Neural progenitor cell (in vitro differentiated cells): ENCODE measurements around the gene EHBP1. TPM values are rescaled to one million over a fixed set of nuclear protein-coding genes. Genes with fewer than 3 reads are reported as not detected.
A peak's percentile ranks its signal among the peaks of the same experiment; 100 is the strongest.

Experiments used
- DNase-seq: peaks from one replicate; pipeline ENCODE4 v3.0.0-alpha.2; 2016; ENCODE audit warnings: low spot score
- H2AFZ ChIP-seq: fragments of 200-600 bp; sonication (generic); replicated peaks from 2 replicates; pipeline ENCODE4 v1.6.1; 2016; ENCODE audit warnings: antibody characterized with exemption
- H3F3A ChIP-seq: fragments of 200-600 bp; sonication (generic); 2 replicates; pipeline ENCODE4 v1.6.1; 2016; ENCODE audit warnings: antibody characterized with exemption, low read depth
- H3K27ac ChIP-seq: fragments of 200-600 bp; sonication (generic); 2 replicates; pipeline ENCODE4 v1.5.1; 2016; ENCODE audit warnings: mild to moderate bottlenecking
- H3K27me3 ChIP-seq: fragments of 200-600 bp; sonication (generic); 2 replicates; pipeline ENCODE4 v1.6.1; 2016; ENCODE audit warnings: mild to moderate bottlenecking, moderate library complexity
- H3K36me3 ChIP-seq: fragments of 200-600 bp; sonication (generic); 2 replicates; pipeline ENCODE4 v1.5.1; 2016
- H3K4me1 ChIP-seq: fragments of 200-600 bp; sonication (generic); 2 replicates; pipeline ENCODE4 v1.6.1; 2016; ENCODE audit warnings: mixed run types
- H3K4me2 ChIP-seq: fragments of 200-600 bp; sonication (generic); 2 replicates; pipeline ENCODE4 v1.6.1; 2016
- H3K4me3 ChIP-seq: fragments of 200-600 bp; sonication (generic); 2 replicates; pipeline ENCODE4 v1.5.1; 2016
- H3K79me2 ChIP-seq: fragments of 200-600 bp; sonication (generic); 2 replicates; pipeline ENCODE4 v1.6.1; 2016; ENCODE audit warnings: low read depth
- H3K9ac ChIP-seq: fragments of 200-600 bp; sonication (generic); 2 replicates; pipeline ENCODE4 v1.6.1; 2016
- H3K9me3 ChIP-seq: fragments of 200-600 bp; sonication (generic); 2 replicates; pipeline ENCODE4 v1.5.1; 2016; ENCODE audit warnings: low read depth
- H4K20me1 ChIP-seq: fragments of 200-600 bp; sonication (generic); 2 replicates; pipeline ENCODE4 v1.6.1; 2016; ENCODE audit warnings: low read depth
- H3K27ac Mint-ChIP-seq: 3 replicates; pipeline ENCODE4 v1.8.0; 2021; ENCODE audit warnings: mixed read lengths
- H3K27me3 Mint-ChIP-seq: 2 replicates; pipeline ENCODE4 v1.8.0; 2022; ENCODE audit warnings: low read depth, mild to moderate bottlenecking, inconsistent platforms, moderate library complexity, mixed read lengths; ENCODE audit not compliant: insufficient read depth
- H3K36me3 Mint-ChIP-seq: 3 replicates; pipeline ENCODE4 v1.8.0; 2021; ENCODE audit warnings: mixed read lengths
- H3K4me1 Mint-ChIP-seq: 3 replicates; pipeline ENCODE4 v1.8.0; 2021; ENCODE audit warnings: mixed read lengths
- H3K4me3 Mint-ChIP-seq: 3 replicates; pipeline ENCODE4 v1.8.0; 2021; ENCODE audit warnings: mild to moderate bottlenecking, moderate library complexity, mixed read lengths
- H3K9me3 Mint-ChIP-seq: 3 replicates; pipeline ENCODE4 v1.8.0; 2020; ENCODE audit warnings: mixed read lengths
- CTCF ChIP-seq: fragments of 200-600 bp; sonication (generic); IDR thresholded peaks from 2 replicates; pipeline ENCODE4 v1.5.1; 2017; ENCODE audit warnings: antibody characterized with exemption, mild to moderate bottlenecking
- EZH2 ChIP-seq: fragments of 200-600 bp; sonication (generic); IDR thresholded peaks from 2 replicates; pipeline ENCODE4 v1.6.1; 2017; ENCODE audit warnings: antibody characterized with exemption, mild to moderate bottlenecking, moderate library complexity
- EZH2phosphoT487 ChIP-seq: fragments of 200-600 bp; sonication (generic); IDR thresholded peaks from 2 replicates; pipeline ENCODE4 v1.6.1; 2017; ENCODE audit warnings: antibody characterized with exemption
- total RNA-seq: library from RNA; depleted of rRNA; stranded (reverse); fragments of >200 nt; gene quantifications from 2 replicates; pipeline ENCODE4 v1.2.3, GENCODE V29; 2015; ENCODE audit warnings: low replicate concordance

EHBP1 gene
- total RNA-seq, 1 donor from 2014 or later = 65.8 TPM

GRCh38 chr2:62704654-62705006, 883 bp upstream of the EHBP1 start:
- H3K4me2 ChIP-seq = peak overlapping the region; percentile 82
- peaks cover 14% of the 10 kb centered on the region for H3K36me3 ChIP-seq
- Mint-ChIP-seq H3K27ac (peak overlapping the region; percentile 91), H3K4me3 (peak overlapping the region; percentile 93), H3K27me3 (no peaks in the 10 kb centered on the region), H3K4me1 (peaks cover 32% of the 10 kb centered on the region), H3K9me3 (peaks cover 9% of the 10 kb centered on the region), H3K36me3 (peaks cover 11% of the 10 kb centered on the region)
- H2AFZ ChIP-seq = peak overlapping the region; percentile 65
- peak overlapping the region; percentile 23 for H3K27ac ChIP-seq
- H3K4me3 ChIP-seq = peak overlapping the region; percentile 58
- H4K20me1 ChIP-seq = no peaks in the 10 kb centered on the region
- H3K9ac ChIP-seq = peak overlapping the region; percentile 33
- no peaks in the 10 kb centered on the region for H3K27me3 ChIP-seq
- peaks cover 36% of the 10 kb centered on the region for H3K79me2 ChIP-seq
- no peak for TF ChIP-seq EZH2phosphoT487
- TF ChIP-seq CTCF = no peak
- TF ChIP-seq EZH2 = no peak
- H3F3A ChIP-seq = peaks cover 5% of the 10 kb centered on the region
- DNase-seq = no peak
- H3K4me1 ChIP-seq = peaks cover 28% of the 10 kb centered on the region
- no peaks in the 10 kb centered on the region for H3K9me3 ChIP-seq

GRCh38 chr2:62705859-62706720, 577 bp downstream of the EHBP1 start:
- Histone ChIP-seq H3K27ac (peak overlapping the region; percentile 43), H3K9ac (peak overlapping the region; percentile 16), H3K79me2 (peaks cover 50% of the 10 kb centered on the region), H3F3A (peaks cover 5% of the 10 kb centered on the region), H3K9me3 (no peaks in the 10 kb centered on the region), H3K36me3 (peaks cover 24% of the 10 kb centered on the region), H3K4me1 (peaks cover 28% of the 10 kb centered on the region), H2AFZ (peak overlapping the region; percentile 49), H3K4me3 (peak overlapping the region; percentile 58), H3K4me2 (peak overlapping the region; percentile 84), H3K27me3 (no peaks in the 10 kb centered on the region), H4K20me1 (no peaks in the 10 kb centered on the region)
- H3K36me3 Mint-ChIP-seq = peaks cover 15% of the 10 kb centered on the region
- peak overlapping the region; percentile 93 for H3K4me3 Mint-ChIP-seq
- DNase-seq = peak; percentile 44
- peaks cover 9% of the 10 kb centered on the region for H3K9me3 Mint-ChIP-seq
- no peak for TF ChIP-seq EZH2phosphoT487
- no peak for TF ChIP-seq EZH2
- peak; percentile 47 for TF ChIP-seq CTCF
- peak overlapping the region; percentile 29 for H3K27ac Mint-ChIP-seq
- peaks cover 32% of the 10 kb centered on the region for H3K4me1 Mint-ChIP-seq
- no peaks in the 10 kb centered on the region for H3K27me3 Mint-ChIP-seq

GRCh38 chr2:62706721-62707521, 1.4 kb downstream of the EHBP1 start:
- TF ChIP-seq EZH2phosphoT487 (no peak), EZH2 (no peak), CTCF (no peak)
- peaks cover 5% of the 10 kb centered on the region for H3F3A ChIP-seq
- no peaks in the 10 kb centered on the region for H4K20me1 ChIP-seq
- no peaks in the 10 kb centered on the region for H3K9me3 ChIP-seq
- H3K4me3 ChIP-seq = peak overlapping the region; percentile 58
- no peak overlapping the region for H3K27ac ChIP-seq
- Mint-ChIP-seq H3K4me3 (peak overlapping the region; percentile 93), H3K36me3 (peaks cover 15% of the 10 kb centered on the region), H3K4me1 (peaks cover 32% of the 10 kb centered on the region), H3K27ac (peak overlapping the region; percentile 29), H3K9me3 (peaks cover 9% of the 10 kb centered on the region), H3K27me3 (no peaks in the 10 kb centered on the region)
- peak overlapping the region; percentile 84 for H3K4me2 ChIP-seq
- H3K4me1 ChIP-seq = peaks cover 28% of the 10 kb centered on the region
- H2AFZ ChIP-seq = no peak overlapping the region
- peak overlapping the region; percentile 16 for H3K9ac ChIP-seq
- H3K27me3 ChIP-seq = no peaks in the 10 kb centered on the region
- peaks cover 24% of the 10 kb centered on the region for H3K36me3 ChIP-seq
- peak; percentile 9 for DNase-seq
- H3K79me2 ChIP-seq = peaks cover 58% of the 10 kb centered on the region
